Ishikawa (cell line): Measurements from ENCODE around the gene SQSTM1.

Experiments used
- EGR1 ChIP-seq: IDR thresholded peaks from 2 replicates; pipeline ENCODE4 v1.6.1; 2012
- ZBTB7A ChIP-seq: IDR thresholded peaks from 2 replicates; pipeline ENCODE4 v1.6.1; 2012; ENCODE audit warnings: low read depth

GRCh38 chr5:179806250-179807048, 14.3 kb upstream of the SQSTM1 start, which contains the start of gene MGAT4B:
- TF ChIP-seq EGR1 = no peak
- no peak for TF ChIP-seq ZBTB7A
